Activated CD8-positive, alpha-beta T cell treated with anti-CD3 and anti-CD28 coated beads for 36 hours (primary cell): Measurements from ENCODE around the gene FBXL2. TPM values are rescaled to one million over a fixed set of nuclear protein-coding genes. Genes with fewer than 3 reads are reported as not detected.

Experiments used
- ATAC-seq: fragments of 200-7000 bp; cut with Tn5 transposase; one replicate; pipeline ENCODE4 v1.10.0; 2021; ENCODE audit warnings: mild to moderate bottlenecking, moderate library complexity
- CTCF ChIA-PET: fragments of 350-600 bp; sonication (Branson Sonifier 250); formaldehyde crosslinking; loops from one replicate; lab custom pipeline; 2021; ENCODE audit warnings: antibody characterized with exemption; lab: Charles Lee
- POLR2A ChIA-PET: fragments of 350-600 bp; sonication (Branson Sonifier 250); formaldehyde crosslinking; loops from one replicate; lab custom pipeline; 2021; ENCODE audit warnings: antibody characterized with exemption; lab: Charles Lee
- DNase-seq: peaks from one replicate; pipeline ENCODE4 v3.0.0-alpha.2; 2020
- H3K27ac Mint-ChIP-seq: one replicate; pipeline ENCODE4 v1.8.0; 2021; ENCODE audit warnings: mild to moderate bottlenecking, mixed read lengths
- H3K27me3 Mint-ChIP-seq: one replicate; pipeline ENCODE4 v1.8.0; 2021; ENCODE audit warnings: mixed read lengths
- H3K36me3 Mint-ChIP-seq: one replicate; pipeline ENCODE4 v1.8.0; 2021; ENCODE audit warnings: low read depth, mixed read lengths
- H3K4me1 Mint-ChIP-seq: one replicate; pipeline ENCODE4 v1.8.0; 2021; ENCODE audit warnings: low read depth, mixed read lengths
- H3K4me3 Mint-ChIP-seq: one replicate; pipeline ENCODE4 v1.8.0; 2021; ENCODE audit warnings: mild to moderate bottlenecking, moderate library complexity, mixed read lengths
- H3K9me3 Mint-ChIP-seq: one replicate; pipeline ENCODE4 v1.8.0; 2021; ENCODE audit warnings: mixed read lengths
- CTCF ChIP-seq: fragments of 200-600 bp; IDR thresholded peaks from one replicate; pipeline ENCODE4 v1.8.0; 2022; ENCODE audit warnings: antibody characterized with exemption, mild to moderate bottlenecking
- intact Hi-C: fragments of 100-400 bp; cut with micrococcal nuclease; formaldehyde crosslinking; loops from one replicate; pipeline ENCODE4 v1.10.0; 2022
- total RNA-seq, 2 experiments: library from RNA; stranded (reverse); gene quantifications; one replicate each; pipeline ENCODE4 v1.2.3, GENCODE V29; 2021

Gene FBXL2
- total RNA-seq, 2 experiments from 2014 or later = not detected

DNA sequence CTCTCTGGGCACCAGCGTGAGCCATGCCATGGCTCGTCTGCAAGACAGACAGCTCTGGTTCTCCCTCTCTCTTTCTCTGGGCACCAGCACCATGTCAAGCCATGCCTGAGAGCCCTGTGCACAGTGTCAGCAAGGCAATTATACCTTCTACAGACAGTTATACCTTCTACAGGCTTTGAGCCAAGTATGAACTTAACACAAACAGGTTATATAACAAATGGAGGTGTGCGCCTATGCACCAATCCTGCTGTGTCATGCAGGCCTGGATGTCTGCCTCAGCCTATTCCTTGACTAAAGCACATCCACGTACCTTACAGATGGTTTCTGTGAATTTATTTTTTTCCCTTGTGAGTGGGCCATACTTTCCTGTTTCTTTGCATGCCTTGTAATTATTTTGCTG lies 5.9 kb upstream of the FBXL2 start:
- Mint-ChIP-seq H3K36me3 (no peaks in the 10 kb centered on the region), H3K4me3 (no peak overlapping the region), H3K27me3 (peaks cover 17% of the 10 kb centered on the region), H3K9me3 (no peaks in the 10 kb centered on the region), H3K27ac (no peak overlapping the region), H3K4me1 (no peaks in the 10 kb centered on the region)
- ATAC-seq (no peak), DNase-seq (no peak)
- ChIA-PET CTCF (interaction anchor here (1.0 kb wide), 1 partner anchor 324 kb away, joined by 4 read pairs; no protein-coding TSS in a partner anchor), POLR2A (no interaction called here)
- no peak for TF ChIP-seq CTCF
- intact Hi-C loops = no loop called here

DNA sequence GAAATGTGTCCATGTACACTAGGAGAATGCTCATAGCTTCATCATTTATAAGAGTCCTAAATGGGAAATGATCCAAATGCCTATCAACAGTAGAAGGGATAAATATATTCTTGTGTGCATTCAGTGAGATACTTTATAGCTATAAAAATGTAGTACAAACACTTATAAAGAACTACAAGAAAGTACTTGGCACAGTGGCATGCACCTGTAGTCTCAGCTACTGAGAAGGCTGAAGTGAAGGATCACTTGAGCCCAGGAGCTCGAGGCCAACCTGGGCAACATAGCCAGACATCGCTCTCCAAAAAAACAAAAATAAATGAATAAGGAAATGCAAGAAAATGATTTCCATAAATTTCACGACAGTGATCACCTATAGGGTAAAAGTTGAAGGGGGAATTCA lies 3.6 kb upstream of the FBXL2 start:
- TF ChIP-seq CTCF = no peak
- Mint-ChIP-seq H3K27ac (no peak overlapping the region), H3K9me3 (no peaks in the 10 kb centered on the region), H3K4me1 (no peaks in the 10 kb centered on the region), H3K27me3 (peaks cover 24% of the 10 kb centered on the region), H3K36me3 (no peaks in the 10 kb centered on the region), H3K4me3 (no peak overlapping the region)
- DNase-seq = no peak
- ChIA-PET CTCF (interaction anchor here (1.1 kb wide), 1 partner anchor 16 kb away, joined by 3 read pairs; no protein-coding TSS in a partner anchor), POLR2A (no interaction called here)
- no peak for ATAC-seq
- intact Hi-C loops = no loop called here

DNA sequence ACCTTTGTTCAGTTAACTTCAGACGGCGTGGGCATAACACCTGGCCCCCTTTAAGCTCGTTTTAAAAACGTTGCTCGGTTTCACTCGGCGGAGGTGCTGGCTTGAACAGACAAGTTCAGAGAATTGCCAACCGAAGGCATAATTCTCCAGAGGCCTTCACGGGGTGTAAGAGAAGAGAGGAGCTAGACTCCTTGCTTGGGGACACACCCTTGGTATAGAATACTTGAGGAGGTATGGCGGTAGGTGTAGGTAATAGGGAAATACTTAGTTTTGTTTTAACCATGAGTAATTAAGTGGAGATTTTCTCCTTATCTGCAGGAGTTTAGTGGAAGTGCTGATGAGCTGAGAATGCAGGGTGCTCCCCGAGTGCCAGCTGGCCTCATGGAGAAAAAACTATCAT lies 921 bp downstream of the FBXL2 start:
- POLR2A ChIA-PET = no interaction called here
- ATAC-seq = no peak
- H3K36me3 Mint-ChIP-seq = no peaks in the 10 kb centered on the region
- no peak for TF ChIP-seq CTCF
- intact Hi-C loops = no loop called here
- H3K4me3 Mint-ChIP-seq = no peak overlapping the region
- H3K9me3 Mint-ChIP-seq = no peaks in the 10 kb centered on the region
- no peak for DNase-seq
- peaks cover 37% of the 10 kb centered on the region for H3K27me3 Mint-ChIP-seq
- no peaks in the 10 kb centered on the region for H3K4me1 Mint-ChIP-seq
- CTCF ChIA-PET = interaction anchor here (0.9 to 1.5 kb wide), 2 partner anchors 10 to 147 kb away, joined by 3 to 7 read pairs; no protein-coding TSS in a partner anchor
- no peak overlapping the region for H3K27ac Mint-ChIP-seq

DNA sequence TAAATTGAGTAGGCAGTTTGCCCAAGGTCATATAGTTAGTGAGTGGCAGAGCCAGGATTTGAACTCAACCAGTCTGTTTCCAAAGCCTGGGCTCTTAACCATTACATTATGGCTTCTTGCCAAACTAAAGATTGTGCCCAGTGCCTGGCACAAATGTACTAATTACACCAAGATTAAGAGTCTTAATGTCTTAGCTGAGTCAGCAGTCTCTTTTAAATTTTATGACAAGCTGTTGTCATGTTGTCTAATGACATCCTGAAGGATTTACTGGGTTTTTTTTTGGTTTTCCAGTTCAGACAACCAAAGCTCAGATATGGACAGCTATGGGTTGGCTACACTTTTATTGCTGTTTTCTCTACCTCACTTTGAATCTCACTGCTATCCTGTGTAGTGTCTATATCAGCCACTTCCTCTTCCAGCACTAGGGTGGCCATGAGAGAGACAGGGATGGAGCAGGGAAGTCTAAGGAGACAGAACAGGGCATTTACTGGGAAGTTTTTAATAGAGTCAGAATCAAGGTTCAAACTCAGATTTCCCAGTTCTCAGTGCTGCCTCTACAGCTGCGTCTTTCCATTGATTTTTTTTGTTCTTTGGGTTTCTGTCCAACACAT lies 10.5 kb downstream of the FBXL2 start:
- intact Hi-C loops = no loop called here
- peaks cover 7% of the 10 kb centered on the region for H3K9me3 Mint-ChIP-seq
- no peak for TF ChIP-seq CTCF
- POLR2A ChIA-PET = no interaction called here
- peaks cover 19% of the 10 kb centered on the region for H3K27me3 Mint-ChIP-seq
- no peaks in the 10 kb centered on the region for H3K36me3 Mint-ChIP-seq
- H3K27ac Mint-ChIP-seq = no peak overlapping the region
- ATAC-seq (no peak), DNase-seq (no peak)
- CTCF ChIA-PET = no interaction called here
- H3K4me3 Mint-ChIP-seq = no peak overlapping the region
- no peaks in the 10 kb centered on the region for H3K4me1 Mint-ChIP-seq

DNA sequence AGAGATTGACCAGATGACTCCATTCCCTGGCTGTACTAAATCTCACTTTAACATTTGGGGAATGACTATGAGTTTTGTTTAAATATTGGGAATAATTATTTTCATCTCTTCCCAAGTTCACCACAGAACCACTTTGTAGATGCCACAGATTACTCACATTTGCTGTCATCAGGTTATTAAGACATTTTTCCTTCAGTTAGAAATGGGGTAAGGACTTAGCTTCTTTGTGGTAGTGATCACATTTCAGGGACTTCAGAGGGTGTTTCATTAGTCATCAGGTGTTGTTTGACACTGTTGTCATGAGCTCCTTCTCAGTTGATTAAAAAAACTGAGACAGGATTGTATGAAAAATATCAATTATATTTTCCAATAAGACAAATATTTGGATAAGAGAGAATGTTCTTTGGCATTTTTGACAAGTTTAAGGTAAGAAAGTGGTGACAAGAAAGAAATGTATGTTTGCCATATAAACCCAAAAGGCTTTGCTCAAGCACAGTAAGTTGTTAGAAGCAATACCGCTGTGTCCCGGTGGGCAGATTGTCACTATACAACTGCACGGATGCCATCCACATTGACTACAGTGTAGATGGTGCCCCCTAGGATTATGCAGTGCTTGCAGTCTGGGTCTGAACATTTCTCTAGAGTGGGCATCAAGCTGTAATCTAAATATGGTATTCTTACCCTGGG lies 22.3 kb downstream of the FBXL2 start:
- no peak for TF ChIP-seq CTCF
- Mint-ChIP-seq H3K4me1 (no peaks in the 10 kb centered on the region), H3K27me3 (no peaks in the 10 kb centered on the region), H3K4me3 (no peak overlapping the region), H3K27ac (no peak overlapping the region), H3K9me3 (no peaks in the 10 kb centered on the region), H3K36me3 (no peaks in the 10 kb centered on the region)
- ATAC-seq (no peak), DNase-seq (no peak)
- CTCF ChIA-PET = interaction anchor here (0.8 to 0.9 kb wide), 2 partner anchors 10 to 47 kb away, joined by 3 read pairs; no protein-coding TSS in a partner anchor
- intact Hi-C loops = no loop called here
- POLR2A ChIA-PET = no interaction called here
